DND-41 (cell line): ENCODE results near the gene GPRC5D.

ENCODE experiments used
- ATAC-seq: fragments of 200-7000 bp; cut with Tn5 transposase; 3 replicates; pipeline ENCODE4 v1.9.1; 2021; ENCODE audit warnings: low read depth; ENCODE audit not compliant: insufficient read depth
- DNase-seq: peaks from one replicate; pipeline ENCODE4 v3.0.0-alpha.2; 2020
- H2AFZ ChIP-seq: 2 replicates; pipeline ENCODE4 v1.6.0; 2012; ENCODE audit warnings: low read depth, low read length
- H3K27ac ChIP-seq: 2 replicates; pipeline ENCODE4 v1.5.1; 2012; ENCODE audit warnings: low read length, inconsistent platforms
- H3K27me3 ChIP-seq: fragments of 200-600 bp; sonication (generic); 2 replicates; pipeline ENCODE4 v1.6.0; 2012; ENCODE audit warnings: low read length, mild to moderate bottlenecking, inconsistent platforms; ENCODE audit not compliant: insufficient read depth, poor library complexity
- H3K36me3 ChIP-seq: 2 replicates; pipeline ENCODE4 v1.5.1; 2012; ENCODE audit warnings: low read length, inconsistent platforms; ENCODE audit not compliant: insufficient read depth
- H3K4me1 ChIP-seq: 2 replicates; pipeline ENCODE4 v1.5.1; 2012; ENCODE audit warnings: mild to moderate bottlenecking, low read length; ENCODE audit not compliant: insufficient read depth
- H3K4me2 ChIP-seq: 2 replicates; pipeline ENCODE4 v1.6.0; 2012; ENCODE audit warnings: mild to moderate bottlenecking, moderate library complexity, low read length, inconsistent platforms; ENCODE audit not compliant: insufficient read depth
- H3K4me3 ChIP-seq, 2 experiments: fragments of 200-600 bp in 1 of 2; shearing (Covaris generic) in 1 of 2; 2 replicates each; pipeline ENCODE4 v1.5.1; 2012 to 2016; ENCODE audit warnings: inconsistent platforms in 2 of 2, low read length in 2 of 2, mild to moderate bottlenecking in 2 of 2, low read depth in 1 of 2, moderate library complexity in 1 of 2
- H3K79me2 ChIP-seq: 2 replicates; pipeline ENCODE4 v1.6.0; 2012; ENCODE audit warnings: low read length, inconsistent platforms; ENCODE audit not compliant: insufficient read depth
- H3K9ac ChIP-seq: 2 replicates; pipeline ENCODE4 v1.6.0; 2012; ENCODE audit warnings: low read depth, mild to moderate bottlenecking, inconsistent platforms, low read length, moderate library complexity
- H3K9me3 ChIP-seq: 2 replicates; pipeline ENCODE4 v1.5.1; 2012; ENCODE audit warnings: low read length, moderate library complexity, mild to moderate bottlenecking, inconsistent platforms; ENCODE audit not compliant: insufficient read depth, severe bottlenecking
- H4K20me1 ChIP-seq: 2 replicates; pipeline ENCODE4 v1.6.0; 2012; ENCODE audit warnings: low read length; ENCODE audit not compliant: insufficient read depth
- EZH2 ChIP-seq: IDR thresholded peaks from 3 replicates; pipeline ENCODE4 v1.6.1; 2012; ENCODE audit warnings: borderline replicate concordance, low read depth, mild to moderate bottlenecking, moderate library complexity, low read length, inconsistent platforms; ENCODE audit not compliant: severe bottlenecking
- TF ChIP-seq, protein P1 (sequence below): IDR thresholded peaks from 2 replicates; pipeline ENCODE4 v1.5.1; 2012; ENCODE audit warnings: borderline replicate concordance, low read length, moderate library complexity, mild to moderate bottlenecking; ENCODE audit not compliant: poor library complexity, severe bottlenecking; ENCODE audit errors: extremely low read depth

GPRC5D gene

DNA sequence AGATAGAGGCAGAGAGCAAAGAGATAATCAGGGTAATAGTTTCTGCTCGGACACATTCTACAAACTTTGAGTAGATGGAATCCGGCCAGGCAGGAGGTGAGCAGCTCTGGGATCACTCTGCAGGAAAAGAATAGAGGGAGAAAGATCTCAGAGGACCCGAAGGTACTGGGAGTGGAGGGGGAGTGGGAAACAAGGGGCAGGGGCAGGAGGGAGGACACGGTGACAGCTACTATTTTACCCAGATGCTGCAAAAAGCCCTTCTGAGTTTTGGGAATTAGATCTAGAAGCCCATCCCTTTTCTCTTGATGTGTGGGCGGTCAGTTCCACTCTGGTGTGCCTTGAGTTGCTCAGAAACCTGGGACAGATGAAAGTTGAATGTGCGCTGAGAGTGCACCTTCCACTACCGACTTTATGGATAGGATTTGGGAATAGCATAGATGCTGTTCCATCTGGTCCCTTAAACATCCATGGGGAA, 60.1 kb downstream of the GPRC5D start:
- Histone ChIP-seq H3K4me2 (no peak overlapping the region), H3K36me3 (no peaks in the 10 kb centered on the region), H3K4me1 (no peaks in the 10 kb centered on the region), H3K27ac (no peak overlapping the region), H4K20me1 (no peaks in the 10 kb centered on the region), H3K79me2 (no peaks in the 10 kb centered on the region), H3K4me3 (no peak overlapping the region), H2AFZ (no peak overlapping the region), H3K27me3 (peaks cover 7% of the 10 kb centered on the region), H3K9ac (no peak overlapping the region), H3K9me3 (no peaks in the 10 kb centered on the region)
- DNase-seq (no peak), ATAC-seq (no peak)
- TF ChIP-seq EZH2 = no peak
- TF ChIP-seq, protein P1, sequence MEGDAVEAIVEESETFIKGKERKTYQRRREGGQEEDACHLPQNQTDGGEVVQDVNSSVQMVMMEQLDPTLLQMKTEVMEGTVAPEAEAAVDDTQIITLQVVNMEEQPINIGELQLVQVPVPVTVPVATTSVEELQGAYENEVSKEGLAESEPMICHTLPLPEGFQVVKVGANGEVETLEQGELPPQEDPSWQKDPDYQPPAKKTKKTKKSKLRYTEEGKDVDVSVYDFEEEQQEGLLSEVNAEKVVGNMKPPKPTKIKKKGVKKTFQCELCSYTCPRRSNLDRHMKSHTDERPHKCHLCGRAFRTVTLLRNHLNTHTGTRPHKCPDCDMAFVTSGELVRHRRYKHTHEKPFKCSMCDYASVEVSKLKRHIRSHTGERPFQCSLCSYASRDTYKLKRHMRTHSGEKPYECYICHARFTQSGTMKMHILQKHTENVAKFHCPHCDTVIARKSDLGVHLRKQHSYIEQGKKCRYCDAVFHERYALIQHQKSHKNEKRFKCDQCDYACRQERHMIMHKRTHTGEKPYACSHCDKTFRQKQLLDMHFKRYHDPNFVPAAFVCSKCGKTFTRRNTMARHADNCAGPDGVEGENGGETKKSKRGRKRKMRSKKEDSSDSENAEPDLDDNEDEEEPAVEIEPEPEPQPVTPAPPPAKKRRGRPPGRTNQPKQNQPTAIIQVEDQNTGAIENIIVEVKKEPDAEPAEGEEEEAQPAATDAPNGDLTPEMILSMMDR = no peak

DNA sequence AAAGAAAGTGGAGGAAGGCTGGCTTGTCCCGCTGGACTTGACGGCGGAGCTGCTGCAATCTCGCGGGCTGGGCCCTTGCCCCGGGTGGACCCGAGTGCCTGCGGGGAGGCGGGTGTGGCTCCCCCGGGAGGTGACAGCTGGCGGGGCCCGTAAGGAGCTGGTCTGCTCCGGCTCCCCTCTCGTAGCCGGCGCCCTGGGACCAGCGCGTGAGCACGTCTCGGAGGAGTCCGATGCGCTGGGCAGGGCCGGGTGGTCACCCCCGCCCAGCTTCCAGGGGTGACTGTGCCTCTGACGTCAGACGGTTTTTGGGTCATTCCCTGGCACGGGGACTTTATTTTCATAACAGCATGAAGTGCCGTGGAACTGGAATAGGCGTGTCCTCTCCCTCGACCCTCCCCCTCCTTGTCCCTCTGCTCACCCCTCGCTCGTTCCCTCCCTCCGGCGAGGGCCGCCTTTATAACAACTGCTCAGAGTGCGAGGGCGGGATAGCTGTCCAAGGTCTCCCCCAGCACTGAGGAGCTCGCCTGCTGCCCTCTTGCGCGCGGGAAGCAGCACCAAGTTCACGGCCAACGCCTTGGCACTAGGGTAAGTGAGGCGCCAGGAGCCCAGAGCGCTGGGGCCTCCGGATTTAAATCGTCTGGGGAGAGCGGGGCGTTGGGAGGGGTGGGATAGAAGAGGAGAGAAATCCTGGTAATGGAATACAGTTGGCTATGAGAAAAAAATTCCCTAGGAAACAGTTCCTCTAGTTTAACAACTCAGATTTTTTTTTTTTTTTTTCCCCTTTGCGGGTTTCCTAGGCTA, 60.7 kb downstream of the GPRC5D start, which contains the start of gene GPRC5A:
Gene GPRC5A (plus strand): TSS at position 483 of the 801 bp plus-strand sequence. CDS start 16,688 bp downstream, outside the sequence.
- Histone ChIP-seq H3K27me3 (peaks cover 3% of the 10 kb centered on the region), H3K27ac (no peak within 1 kb of the TSS), H2AFZ (no peak within 1 kb of the TSS), H4K20me1 (no peaks in the 10 kb centered on the region), H3K9me3 (no peaks in the 10 kb centered on the region), H3K9ac (no peak within 1 kb of the TSS), H3K36me3 (no peaks in the 10 kb centered on the region), H3K4me2 (no peak within 1 kb of the TSS), H3K4me3 (no peak within 1 kb of the TSS), H3K79me2 (no peaks in the 10 kb centered on the region), H3K4me1 (no peaks in the 10 kb centered on the region)
- no peak for TF ChIP-seq EZH2
- TF ChIP-seq, protein P1 = no peak
- no peak for ATAC-seq
- DNase-seq = no peak
